H7 (cell line): ENCODE results near the gene ZNF224. TPM values are rescaled to one million over a fixed set of nuclear protein-coding genes. Genes with fewer than 3 reads are reported as not detected.

ENCODE experiments used
- total RNA-seq: library from RNA; depleted of rRNA; stranded (reverse); fragments of >200 nt; shearing (Covaris generic); gene quantifications from 2 replicates; pipeline ENCODE4 v1.2.3, GENCODE V29; 2014; rRNA removed

Gene ZNF224
- total RNA-seq, 1 experiment from 2014 or later = 9.6 TPM

Other genes with a start within 250 kb of the ZNF224 start
- 0.90 and 1.2 TPM in 2 replicates for gene ZNF404, start 210.4 kb upstream of the ZNF224 start, total RNA-seq
- 11.6 and 11.9 TPM in 2 replicates for gene ZNF45, start 159.1 kb upstream of the ZNF224 start, total RNA-seq
- gene ZNF221, start 143.1 kb upstream of the ZNF224 start, total RNA-seq = 2.2 and 3.0 TPM in 2 replicates
- gene ZNF155, start 110.2 kb upstream of the ZNF224 start, total RNA-seq = 7.6 and 9.7 TPM in 2 replicates
- 1.4 and 3.2 TPM in 2 replicates for gene ZNF230, start 91.4 kb upstream of the ZNF224 start, total RNA-seq
- gene ZNF222, start 69.0 kb upstream of the ZNF224 start, total RNA-seq = 1.8 and 4.3 TPM in 2 replicates
- gene ZNF223, start 42.3 kb upstream of the ZNF224 start, total RNA-seq = 3.5 and 8.1 TPM in 2 replicates
- 1.3 and 2.0 TPM in 2 replicates for gene ZNF284, start 22.2 kb upstream of the ZNF224 start, total RNA-seq
- gene ZNF225, start 19.0 kb downstream of the ZNF224 start, total RNA-seq = 2.4 and 3.8 TPM in 2 replicates
- gene ZNF234, start 47.2 kb downstream of the ZNF224 start, total RNA-seq = 3.5 and 5.5 TPM in 2 replicates
- gene ZNF226, start 70.7 kb downstream of the ZNF224 start, total RNA-seq = 8.9 and 12.0 TPM in 2 replicates
- 14.0 and 21.4 TPM in 2 replicates for gene ZNF227, start 118.2 kb downstream of the ZNF224 start, total RNA-seq
- gene ZNF233, start 165.5 kb downstream of the ZNF224 start, total RNA-seq = 0.48 and 1.1 TPM in 2 replicates
- gene ZNF235, start 210.7 kb downstream of the ZNF224 start, total RNA-seq = 1.6 and 2.1 TPM in 2 replicates